A549 (cell line): Measurements from ENCODE around the gene AKAP8. TPM values are rescaled to one million over a fixed set of nuclear protein-coding genes. Genes with fewer than 3 reads are reported as not detected.

Source experiments
- ATAC-seq, 2 experiments: fragments of 200-7000 bp in 1 of 2; fragments of >200 bp in 1 of 2; cut with Nextera tagmentation in 1 of 2; cut with Tn5 transposase in 1 of 2; 3 replicates each; pipeline versions ENCODE4 v1.8.0 to v1.9.1; 2018 to 2020; ENCODE audit warnings: mild to moderate bottlenecking in 1 of 2, moderate library complexity in 1 of 2
- CTCF ChIA-PET: fragments of 300-600 bp; sonication (Branson Sonifier 250); formaldehyde crosslinking; extraction: SDS; loops from one replicate; lab custom pipeline; 2021; ENCODE audit warnings: antibody characterized with exemption, inconsistent platforms; lab: Yijun Ruan, JAX
- POLR2A ChIA-PET: fragments of 350-600 bp; formaldehyde crosslinking; extraction: SDS; loops from one replicate; lab custom pipeline; 2021; ENCODE audit warnings: antibody characterized with exemption, inconsistent platforms; lab: Yijun Ruan, JAX
- DNase-seq, 2 experiments: peaks; one replicate each; pipeline versions ENCODE4 v3.0.0 to v3.0.0-alpha.2; 2011 to 2016; ENCODE audit warnings: low read depth in 1 of 2, low spot score in 1 of 2
- FAIRE-seq: peaks from 2 replicates; lab custom pipeline; 2011; peaks lifted over from hg19 to GRCh38; lab: Jason Lieb, UNC
- H3K27ac ChIP-seq, 2 experiments: fragments of >200 bp; sonication (Bioruptor Twin); formaldehyde crosslinking; 3 replicates each; pipeline ENCODE4 v1.5.1; 2016 to 2017
- H3K4me1 ChIP-seq: fragments of >200 bp; sonication (Bioruptor Twin); formaldehyde crosslinking; 3 replicates; pipeline ENCODE4 v1.6.1; 2016
- H3K4me2 ChIP-seq: fragments of >200 bp; sonication (Bioruptor Twin); formaldehyde crosslinking; 3 replicates; pipeline ENCODE4 v1.6.1; 2016
- H3K4me3 ChIP-seq: fragments of >200 bp; sonication (Bioruptor Twin); formaldehyde crosslinking; 3 replicates; pipeline ENCODE4 v1.5.1; 2016
- H3K9me3 ChIP-seq: fragments of >200 bp; sonication (Bioruptor Twin); formaldehyde crosslinking; 3 replicates; pipeline ENCODE4 v1.6.1; 2016
- FOSL2 ChIP-seq, 2 experiments: fragments of 450-650 bp in 1 of 2; fragments of >200 bp in 1 of 2; sonication (Bioruptor Twin) in 1 of 2; formaldehyde crosslinking; IDR thresholded peaks; 2 replicates each; pipeline versions ENCODE4 v1.5.0 to v1.6.1; 2016 to 2020; ENCODE audit warnings: mild to moderate bottlenecking in 1 of 2, moderate library complexity in 1 of 2
- HDAC2 ChIP-seq: fragments of 200-600 bp; sonication (generic); IDR thresholded peaks from 2 replicates; pipeline ENCODE4 v1.6.1; 2016
- HMGXB4 ChIP-seq: fragments of 250-450 bp; sonication (Bioruptor Pico); IDR thresholded peaks from 2 replicates; pipeline ENCODE4 v1.5.0; 2021; ENCODE audit warnings: mild to moderate bottlenecking, moderate library complexity, borderline replicate concordance
- JUNB ChIP-seq: fragments of >200 bp; sonication (Bioruptor Twin); formaldehyde crosslinking; IDR thresholded peaks from 2 replicates; pipeline ENCODE4 v1.6.1; 2016
- KDM1A ChIP-seq: fragments of 200-600 bp; sonication (generic); IDR thresholded peaks from 2 replicates; pipeline ENCODE4 v1.6.1; 2016; ENCODE audit warnings: low read depth, mild to moderate bottlenecking
- KDM5A ChIP-seq: fragments of 200-600 bp; sonication (generic); IDR thresholded peaks from 2 replicates; pipeline ENCODE4 v1.6.1; 2016; ENCODE audit warnings: antibody characterized with exemption, mild to moderate bottlenecking
- MYC ChIP-seq: IDR thresholded peaks from 2 replicates; pipeline ENCODE4 v1.6.1; 2012; ENCODE audit warnings: mild to moderate bottlenecking, inconsistent platforms, low read length, improper control_type of control experiment, borderline replicate concordance
- NFE2L2 ChIP-seq: fragments of 150-350 bp; conservative IDR thresholded peaks from 2 replicates; pipeline ENCODE4 v1.6.1; 2014; ENCODE audit warnings: low read length
- PHF8 ChIP-seq: fragments of 200-600 bp; sonication (generic); IDR thresholded peaks from 2 replicates; pipeline ENCODE4 v1.6.1; 2016; ENCODE audit warnings: low read depth, mild to moderate bottlenecking, antibody characterized with exemption, moderate library complexity, borderline replicate concordance
- RARB ChIP-seq: fragments of 250-450 bp; sonication (Bioruptor Pico); IDR thresholded peaks from 2 replicates; pipeline ENCODE4 v1.8.0; 2021; ENCODE audit warnings: mild to moderate bottlenecking, moderate library complexity
- RNF2 ChIP-seq: fragments of 200-600 bp; sonication (generic); IDR thresholded peaks from 2 replicates; pipeline ENCODE4 v1.6.1; 2016; ENCODE audit warnings: low read depth, mild to moderate bottlenecking, antibody characterized with exemption, moderate library complexity, borderline replicate concordance
- TFCP2L1 ChIP-seq: fragments of 250-450 bp; sonication (Bioruptor Pico); IDR thresholded peaks from 2 replicates; pipeline ENCODE4 v1.5.0; 2021; ENCODE audit warnings: mild to moderate bottlenecking
- WGBS: methylation state at CpG from one replicate; pipeline ENCODE4 v1.1.6; 2017; ENCODE audit errors: missing lambda C conversion rate; 5-methylcytosine and 5-hydroxymethylcytosine counted together
- polyA plus RNA-seq, 4 experiments: library from polyadenylated mRNA; depleted of rRNA in 3 of 4; stranded (reverse); fragments of >200 nt; fragmentation: RNase III in 1 of 4; extraction: RNeasy Plus Mini Kit Qiagen cat#74134 plus additional on column Dnase treatment in 1 of 4; gene quantifications; 2 replicates in 3 of 4; 3 replicates in 1 of 4; pipeline ENCODE4 v1.2.3, GENCODE V29; 2011 to 2017
- TF ChIP-seq, protein P1 (sequence below): fragments of 200-600 bp; sonication (generic); IDR thresholded peaks from 2 replicates; pipeline ENCODE4 v1.6.1; 2016; ENCODE audit warnings: antibody characterized with exemption, mild to moderate bottlenecking, moderate library complexity
- TF ChIP-seq, protein P2 (sequence below): fragments of 450-650 bp; IDR thresholded peaks from 2 replicates; pipeline ENCODE4 v1.6.1; 2014; ENCODE audit warnings: antibody characterized with exemption
- TF ChIP-seq, protein P3 (sequence below): fragments of >200 bp; sonication (Bioruptor Twin); formaldehyde crosslinking; IDR thresholded peaks from 3 replicates; pipeline ENCODE4 v1.6.1; 2016

The AKAP8 gene
- polyA plus RNA-seq, 2 of the 4 experiments (the other 2 are of a cell fraction) = 16.2 to 17.3 TPM

GRCh38 chr19:15427350-15427700 is 47.7 kb upstream of the AKAP8 start:
- Histone ChIP-seq H3K4me1 (peaks cover 11% of the 10 kb centered on the region; the same call in 1 of the 3 replicates), H3K4me3 (no peak overlapping the region), H3K4me2 (no peak overlapping the region), H3K27ac (no peak overlapping the region), H3K9me3 (peaks cover 8% of the 10 kb centered on the region; the same call in 1 of the 3 replicates)
- no peak for ATAC-seq
- FAIRE-seq = no peak
- TF ChIP-seq, protein P1, sequence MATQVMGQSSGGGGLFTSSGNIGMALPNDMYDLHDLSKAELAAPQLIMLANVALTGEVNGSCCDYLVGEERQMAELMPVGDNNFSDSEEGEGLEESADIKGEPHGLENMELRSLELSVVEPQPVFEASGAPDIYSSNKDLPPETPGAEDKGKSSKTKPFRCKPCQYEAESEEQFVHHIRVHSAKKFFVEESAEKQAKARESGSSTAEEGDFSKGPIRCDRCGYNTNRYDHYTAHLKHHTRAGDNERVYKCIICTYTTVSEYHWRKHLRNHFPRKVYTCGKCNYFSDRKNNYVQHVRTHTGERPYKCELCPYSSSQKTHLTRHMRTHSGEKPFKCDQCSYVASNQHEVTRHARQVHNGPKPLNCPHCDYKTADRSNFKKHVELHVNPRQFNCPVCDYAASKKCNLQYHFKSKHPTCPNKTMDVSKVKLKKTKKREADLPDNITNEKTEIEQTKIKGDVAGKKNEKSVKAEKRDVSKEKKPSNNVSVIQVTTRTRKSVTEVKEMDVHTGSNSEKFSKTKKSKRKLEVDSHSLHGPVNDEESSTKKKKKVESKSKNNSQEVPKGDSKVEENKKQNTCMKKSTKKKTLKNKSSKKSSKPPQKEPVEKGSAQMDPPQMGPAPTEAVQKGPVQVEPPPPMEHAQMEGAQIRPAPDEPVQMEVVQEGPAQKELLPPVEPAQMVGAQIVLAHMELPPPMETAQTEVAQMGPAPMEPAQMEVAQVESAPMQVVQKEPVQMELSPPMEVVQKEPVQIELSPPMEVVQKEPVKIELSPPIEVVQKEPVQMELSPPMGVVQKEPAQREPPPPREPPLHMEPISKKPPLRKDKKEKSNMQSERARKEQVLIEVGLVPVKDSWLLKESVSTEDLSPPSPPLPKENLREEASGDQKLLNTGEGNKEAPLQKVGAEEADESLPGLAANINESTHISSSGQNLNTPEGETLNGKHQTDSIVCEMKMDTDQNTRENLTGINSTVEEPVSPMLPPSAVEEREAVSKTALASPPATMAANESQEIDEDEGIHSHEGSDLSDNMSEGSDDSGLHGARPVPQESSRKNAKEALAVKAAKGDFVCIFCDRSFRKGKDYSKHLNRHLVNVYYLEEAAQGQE = no peak
- TF ChIP-seq NFE2L2 = no peak
- WGBS = 94% methylated on average over 10 of the region's 25 CpGs
- ChIA-PET POLR2A (no interaction called here), CTCF (no interaction called here)
- no peak for DNase-seq

DNA sequence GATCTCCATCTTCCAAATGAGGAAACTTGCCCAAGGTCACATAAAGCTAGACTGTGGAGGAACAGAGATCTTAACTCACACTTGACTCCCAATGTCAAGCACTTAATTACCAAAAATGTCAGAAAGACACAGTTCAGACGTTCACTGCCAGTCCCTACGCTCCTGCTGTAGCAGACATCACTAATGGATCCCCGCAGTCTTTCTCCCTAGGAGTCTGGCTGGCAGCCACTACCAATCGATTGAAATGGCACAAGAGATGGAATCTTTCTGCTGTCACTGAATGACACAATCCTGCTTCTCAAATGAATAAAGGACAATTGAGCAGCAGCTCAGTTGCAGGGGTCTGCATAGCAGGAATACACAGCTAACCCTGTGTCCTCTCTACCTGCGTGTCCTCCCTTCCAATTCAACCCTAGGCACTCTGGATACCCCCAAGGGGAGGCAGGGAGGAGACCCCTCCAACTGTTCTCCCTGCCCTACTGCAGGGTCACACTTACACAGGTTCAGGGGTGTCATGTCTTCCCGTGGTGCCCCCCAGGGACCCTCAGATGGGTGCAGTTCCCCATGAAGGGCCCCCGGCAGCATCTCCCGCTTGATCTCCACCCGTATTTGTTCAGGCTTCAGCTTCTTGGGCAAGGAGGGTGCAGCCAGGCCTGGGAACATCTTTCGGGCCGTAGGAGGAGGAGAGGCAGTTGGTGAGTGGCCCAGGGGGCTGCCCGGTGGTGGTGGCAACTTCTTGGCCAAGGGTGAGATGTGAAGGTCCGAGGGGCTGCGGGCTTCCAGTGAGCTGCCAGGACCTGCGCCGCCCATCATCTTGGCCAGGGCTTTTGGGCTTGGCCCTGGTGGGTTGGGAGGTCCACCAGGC is 47.1 kb upstream of the AKAP8 start:
- FAIRE-seq (no peak), DNase-seq (peak in 1 of 2 experiments; percentile 24), ATAC-seq (no peak)
- Histone ChIP-seq H3K27ac (no peak overlapping the region), H3K4me3 (no peak overlapping the region), H3K4me1 (peaks cover 11% of the 10 kb centered on the region; the same call in 1 of the 3 replicates), H3K4me2 (no peak overlapping the region), H3K9me3 (peaks cover 8% of the 10 kb centered on the region; the same call in 1 of the 3 replicates)
- 88% methylated on average over 10 of the region's 16 CpGs for WGBS
- ChIA-PET CTCF (interaction anchor here (1.0 kb wide), 1 partner anchor 124 kb away, joined by 3 read pairs; no protein-coding TSS in a partner anchor), POLR2A (no interaction called here)
- no peak for TF ChIP-seq HDAC2
- TF ChIP-seq, protein P2, sequence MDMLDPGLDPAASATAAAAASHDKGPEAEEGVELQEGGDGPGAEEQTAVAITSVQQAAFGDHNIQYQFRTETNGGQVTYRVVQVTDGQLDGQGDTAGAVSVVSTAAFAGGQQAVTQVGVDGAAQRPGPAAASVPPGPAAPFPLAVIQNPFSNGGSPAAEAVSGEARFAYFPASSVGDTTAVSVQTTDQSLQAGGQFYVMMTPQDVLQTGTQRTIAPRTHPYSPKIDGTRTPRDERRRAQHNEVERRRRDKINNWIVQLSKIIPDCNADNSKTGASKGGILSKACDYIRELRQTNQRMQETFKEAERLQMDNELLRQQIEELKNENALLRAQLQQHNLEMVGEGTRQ = no peak
- TF ChIP-seq JUNB = no peak
- no peak for TF ChIP-seq TFCP2L1 (CRISPR knock-in tag)
- no peak for TF ChIP-seq RARB (CRISPR knock-in tag)
- no peak for TF ChIP-seq KDM1A
- TF ChIP-seq KDM5A = no peak
- TF ChIP-seq HMGXB4 (CRISPR knock-in tag) = no peak
- no peak for TF ChIP-seq RNF2
- TF ChIP-seq FOSL2 (IDR thresholded peaks at IDR 0.05) = no peak
- TF ChIP-seq FOSL2 (CRISPR knock-in tag; IDR thresholded peaks at IDR 0.05) = no peak
- no peak for TF ChIP-seq PHF8
- TF ChIP-seq MYC = no peak
- TF ChIP-seq, protein P3, sequence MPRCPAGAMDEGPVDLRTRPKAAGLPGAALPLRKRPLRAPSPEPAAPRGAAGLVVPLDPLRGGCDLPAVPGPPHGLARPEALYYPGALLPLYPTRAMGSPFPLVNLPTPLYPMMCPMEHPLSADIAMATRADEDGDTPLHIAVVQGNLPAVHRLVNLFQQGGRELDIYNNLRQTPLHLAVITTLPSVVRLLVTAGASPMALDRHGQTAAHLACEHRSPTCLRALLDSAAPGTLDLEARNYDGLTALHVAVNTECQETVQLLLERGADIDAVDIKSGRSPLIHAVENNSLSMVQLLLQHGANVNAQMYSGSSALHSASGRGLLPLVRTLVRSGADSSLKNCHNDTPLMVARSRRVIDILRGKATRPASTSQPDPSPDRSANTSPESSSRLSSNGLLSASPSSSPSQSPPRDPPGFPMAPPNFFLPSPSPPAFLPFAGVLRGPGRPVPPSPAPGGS = no peak
